Activated naive CD8-positive, alpha-beta T cell (primary cell): Measurements from ENCODE around the gene PSTPIP2.
A peak's percentile ranks its signal among the peaks of the same experiment; 100 is the strongest.
"Not testable (repeated sequence)": the region's sequence is repeated elsewhere in the genome, so short reads cannot be mapped to it uniquely, and the experiment has no call there.

ENCODE experiments used
- H3K27ac Mint-ChIP-seq: one replicate; pipeline ENCODE4 v1.8.0; 2021; ENCODE audit warnings: mixed read lengths
- H3K27me3 Mint-ChIP-seq: one replicate; pipeline ENCODE4 v1.8.0; 2021; ENCODE audit warnings: mixed read lengths
- H3K36me3 Mint-ChIP-seq: one replicate; pipeline ENCODE4 v1.8.0; 2021; ENCODE audit warnings: mixed read lengths
- H3K4me1 Mint-ChIP-seq: one replicate; pipeline ENCODE4 v1.8.0; 2021; ENCODE audit warnings: low read depth, mixed read lengths
- H3K4me3 Mint-ChIP-seq: one replicate; pipeline ENCODE4 v1.8.0; 2021; ENCODE audit warnings: mild to moderate bottlenecking, mixed read lengths
- H3K9me3 Mint-ChIP-seq: one replicate; pipeline ENCODE4 v1.8.0; 2021; ENCODE audit warnings: low read depth, mixed read lengths

Gene PSTPIP2

DNA sequence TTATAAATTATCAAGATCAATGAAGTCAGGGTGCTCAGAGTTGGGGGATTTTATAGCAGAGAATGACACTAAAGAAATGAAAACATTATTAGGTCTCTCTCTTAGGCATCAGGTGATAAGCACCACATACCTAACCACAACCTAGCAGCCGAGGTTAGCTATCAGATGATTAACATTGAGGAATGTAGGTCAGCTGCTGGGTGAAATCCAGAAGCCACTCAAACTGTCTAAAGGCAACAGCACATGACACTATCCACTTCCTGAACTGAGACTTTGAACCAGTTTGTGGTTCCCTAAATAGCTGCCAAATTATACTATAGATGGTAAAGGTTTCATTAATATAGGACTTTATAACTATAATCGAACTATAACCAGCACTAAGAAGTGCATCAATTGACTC is 109.6 kb downstream of the PSTPIP2 start:
- Mint-ChIP-seq H3K4me1 (peaks cover 65% of the 10 kb centered on the region), H3K27ac (peak overlapping the region; percentile 95), H3K4me3 (peak overlapping the region; percentile 14)

DNA sequence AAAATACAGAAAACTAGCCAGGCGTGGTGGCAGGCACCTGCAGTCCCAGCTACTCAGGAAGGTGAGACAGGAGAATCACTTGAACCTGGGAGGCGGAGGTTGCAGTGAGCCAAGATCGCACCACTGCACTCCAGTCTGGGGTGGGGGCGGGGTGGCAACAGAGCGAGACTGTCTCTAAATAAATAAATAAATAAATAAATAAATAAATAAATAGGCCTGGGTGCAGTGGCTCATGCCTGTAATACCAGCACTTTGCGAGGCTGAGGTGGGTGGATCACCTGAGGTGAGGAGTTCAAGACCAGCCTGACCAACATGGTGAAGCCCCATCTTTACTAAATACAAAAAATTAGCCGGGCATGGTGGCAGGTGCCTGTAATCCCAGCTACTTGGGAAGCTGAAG is 112.6 kb downstream of the PSTPIP2 start:
- Mint-ChIP-seq H3K36me3 (peaks cover 19% of the 10 kb centered on the region), H3K4me1 (peaks cover 63% of the 10 kb centered on the region)
- not testable (repeated sequence) for H3K9me3 Mint-ChIP-seq, H3K4me3 Mint-ChIP-seq, H3K27ac Mint-ChIP-seq, H3K27me3 Mint-ChIP-seq

More for the DNA sequence above, 109.6 kb downstream of the PSTPIP2 start:
- Mint-ChIP-seq H3K36me3 (peaks cover 12% of the 10 kb centered on the region), H3K9me3 (no peaks in the 10 kb centered on the region), H3K27me3 (no peaks in the 10 kb centered on the region)

DNA sequence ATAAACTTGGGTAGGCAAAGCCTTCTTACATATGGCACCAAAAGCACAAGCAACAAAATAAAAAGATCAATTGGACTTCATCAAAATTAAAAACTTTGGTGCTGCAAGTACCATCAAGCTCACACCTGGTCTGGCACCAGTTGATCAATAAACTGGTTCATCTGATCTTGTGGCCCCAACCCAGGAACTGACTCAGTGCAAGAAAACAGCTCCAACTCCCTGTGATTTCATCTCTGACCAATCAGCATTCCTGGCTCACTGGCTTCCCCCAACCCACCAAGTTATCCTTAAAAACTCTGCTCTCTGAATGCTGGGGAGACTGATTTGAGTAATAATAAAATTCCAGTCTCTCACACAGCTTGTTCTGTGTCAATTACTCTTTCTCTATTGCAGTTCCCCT is 113.3 kb downstream of the PSTPIP2 start:
- Mint-ChIP-seq H3K9me3 (no peaks in the 10 kb centered on the region), H3K27ac (no peak overlapping the region), H3K36me3 (peaks cover 22% of the 10 kb centered on the region), H3K27me3 (no peaks in the 10 kb centered on the region), H3K4me1 (peaks cover 63% of the 10 kb centered on the region), H3K4me3 (no peak overlapping the region)

DNA sequence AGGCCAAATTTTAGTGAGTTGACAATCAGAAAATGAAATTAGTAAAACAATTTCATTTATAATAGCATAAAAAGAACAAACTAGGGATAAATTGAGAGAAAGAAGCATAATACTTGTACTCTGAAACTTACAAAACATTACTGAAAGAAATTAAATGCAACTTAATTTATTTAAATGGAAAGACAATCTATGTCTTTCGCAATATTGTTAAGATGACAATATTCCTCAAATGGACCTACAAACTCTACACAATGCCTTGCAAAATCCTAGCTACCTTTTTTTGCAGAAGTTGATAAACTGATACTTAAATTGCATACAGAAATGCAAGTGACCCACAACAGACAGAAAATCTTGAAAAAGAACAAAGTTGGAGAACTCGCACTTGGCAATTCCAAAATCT is 114.0 kb downstream of the PSTPIP2 start:
- Mint-ChIP-seq H3K9me3 (no peaks in the 10 kb centered on the region), H3K36me3 (peaks cover 25% of the 10 kb centered on the region), H3K4me3 (no peak overlapping the region), H3K27me3 (no peaks in the 10 kb centered on the region), H3K4me1 (peaks cover 61% of the 10 kb centered on the region), H3K27ac (no peak overlapping the region)

DNA sequence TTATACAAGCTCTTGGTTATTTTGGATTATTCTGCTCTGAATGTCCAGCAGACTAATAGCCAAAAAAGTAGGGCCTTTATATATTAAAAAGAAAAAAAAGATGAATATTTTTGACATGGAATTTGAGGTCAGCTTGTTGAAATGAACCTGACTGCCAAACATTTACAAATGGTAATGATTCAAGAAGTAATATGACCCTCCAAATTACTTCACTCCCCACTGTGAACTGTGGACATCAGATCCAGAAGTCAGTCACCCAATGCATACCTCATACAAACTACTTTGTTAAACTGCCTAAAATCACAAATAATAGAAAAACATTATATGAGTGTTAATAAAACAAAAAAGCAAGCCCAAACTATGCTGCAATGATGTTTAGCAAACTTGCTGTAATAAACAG is 115.0 kb downstream of the PSTPIP2 start:
- Mint-ChIP-seq H3K27me3 (no peaks in the 10 kb centered on the region), H3K36me3 (peaks cover 27% of the 10 kb centered on the region), H3K4me1 (peaks cover 57% of the 10 kb centered on the region), H3K27ac (no peak overlapping the region), H3K9me3 (no peaks in the 10 kb centered on the region), H3K4me3 (no peak overlapping the region)

DNA sequence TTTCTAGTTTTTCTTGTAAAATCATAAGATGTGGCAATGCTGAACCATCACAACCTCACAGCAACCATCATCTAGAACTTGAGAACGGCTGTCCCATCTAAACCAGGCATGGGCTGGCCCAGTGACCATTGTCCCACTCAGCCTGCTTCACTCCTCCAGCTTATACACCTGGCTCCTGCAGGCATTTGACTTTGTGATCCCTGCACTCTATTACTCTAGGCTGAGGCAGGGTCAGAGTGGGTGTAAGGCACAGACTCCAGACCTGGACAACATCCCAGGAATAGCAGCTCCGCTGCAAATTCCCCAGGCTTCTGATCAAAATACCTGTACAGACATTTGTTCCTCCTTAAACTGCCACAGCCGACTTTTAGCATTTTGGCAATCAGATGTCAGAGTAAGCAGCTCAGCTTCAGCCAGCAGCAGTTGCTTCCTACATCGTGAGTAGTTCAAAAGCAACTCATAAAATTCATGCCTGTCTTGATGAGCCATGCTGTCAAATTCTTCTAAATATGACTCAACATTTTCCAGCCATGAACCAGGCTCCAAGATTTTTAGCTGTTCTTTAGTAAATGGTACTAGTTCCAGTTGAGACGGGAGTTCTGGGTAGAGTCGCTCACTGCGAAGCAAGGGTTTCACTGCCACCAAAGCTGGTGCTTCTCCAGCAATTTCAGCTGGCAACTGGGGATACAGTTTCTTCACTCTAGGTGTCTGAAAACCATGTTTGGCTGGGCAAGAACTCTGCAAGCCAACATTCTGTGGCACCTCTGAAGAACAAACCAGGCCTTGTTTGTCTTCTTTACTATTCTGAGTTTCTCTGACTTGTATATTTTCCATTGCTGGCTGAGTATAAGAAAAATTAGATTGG is 117.8 kb downstream of the PSTPIP2 start:
- Mint-ChIP-seq H3K27me3 (no peaks in the 10 kb centered on the region), H3K27ac (no peak overlapping the region), H3K9me3 (no peaks in the 10 kb centered on the region), H3K4me3 (no peak overlapping the region), H3K4me1 (peaks cover 46% of the 10 kb centered on the region), H3K36me3 (peaks cover 35% of the 10 kb centered on the region)

DNA sequence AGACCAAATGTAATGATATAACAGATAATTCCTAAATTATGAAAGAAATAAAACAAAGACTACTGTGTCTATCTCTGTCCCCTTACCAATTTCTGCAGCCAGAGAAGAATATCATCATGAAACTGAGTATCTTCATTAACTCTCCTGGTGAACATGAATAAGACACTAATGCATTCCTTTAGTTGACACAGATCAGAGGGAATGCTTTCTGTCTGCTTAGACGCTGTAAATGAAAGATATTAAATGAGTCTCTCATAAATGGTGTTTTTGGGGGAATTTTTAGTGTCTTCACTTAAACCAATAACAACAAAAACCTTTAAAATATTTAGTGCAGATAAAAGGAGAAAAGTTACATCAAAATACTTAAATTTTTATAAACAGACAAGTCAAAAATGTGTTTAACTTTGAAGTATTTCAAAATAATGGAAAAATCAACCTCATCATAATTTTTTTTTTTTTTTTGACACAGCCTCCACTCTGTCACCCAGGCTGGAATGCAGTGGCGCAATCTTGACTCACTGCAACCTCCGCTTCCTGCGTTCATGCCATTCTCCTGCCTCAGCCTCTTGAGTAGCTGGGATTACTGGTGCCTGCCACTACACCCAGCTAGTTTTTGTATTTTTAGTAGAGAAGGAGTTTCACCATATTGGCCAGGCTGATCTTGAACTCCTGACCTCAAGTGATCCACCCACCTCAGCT is 120.9 kb downstream of the PSTPIP2 start:
- Mint-ChIP-seq H3K4me3 (no peak overlapping the region), H3K27ac (no peak overlapping the region), H3K9me3 (no peaks in the 10 kb centered on the region), H3K27me3 (no peaks in the 10 kb centered on the region), H3K36me3 (peaks cover 50% of the 10 kb centered on the region), H3K4me1 (peaks cover 27% of the 10 kb centered on the region)

DNA sequence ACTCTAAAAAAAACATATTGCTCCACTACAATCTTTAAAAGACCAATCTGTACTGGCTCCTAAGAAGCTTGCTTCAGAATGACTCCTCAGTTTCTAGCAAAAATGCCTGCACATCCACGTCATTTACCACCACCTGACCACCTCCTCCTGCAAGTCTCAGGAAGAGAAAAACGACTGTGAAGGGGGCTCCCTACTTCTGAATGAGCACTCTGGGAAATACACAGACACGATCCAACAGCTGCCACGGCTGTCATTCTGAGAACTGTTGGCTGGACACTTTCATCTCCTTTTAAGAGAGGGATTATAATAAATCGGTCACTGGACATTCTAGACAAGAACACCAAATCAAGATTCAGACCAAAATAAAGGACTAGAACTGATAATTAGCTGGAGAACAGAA is 126.4 kb downstream of the PSTPIP2 start:
- H3K9me3 Mint-ChIP-seq, result no peaks in the 10 kb centered on the region
- H3K36me3 Mint-ChIP-seq, result peaks cover 44% of the 10 kb centered on the region
- H3K27ac Mint-ChIP-seq, result no peak overlapping the region

DNA sequence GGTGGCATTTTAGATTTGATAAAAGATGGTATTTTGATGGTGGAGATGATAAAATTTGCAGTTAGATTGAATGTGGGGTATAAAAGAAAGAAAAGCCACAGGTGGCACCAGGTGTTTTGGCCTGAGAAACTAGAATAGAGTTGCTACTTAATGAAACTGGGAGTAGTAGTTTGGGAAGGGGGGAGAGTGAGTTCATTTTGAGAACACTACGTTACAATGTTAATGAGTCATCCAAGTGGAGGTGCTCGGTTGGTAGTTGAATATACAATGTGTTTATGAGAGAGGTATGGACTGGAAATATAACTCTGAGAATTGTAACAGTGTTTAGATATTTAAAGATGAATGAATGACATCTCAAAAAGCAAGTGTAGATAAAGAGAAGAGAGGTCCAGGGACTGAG is 131.3 kb downstream of the PSTPIP2 start:
- Mint-ChIP-seq H3K4me1 (peaks cover 17% of the 10 kb centered on the region), H3K27me3 (no peaks in the 10 kb centered on the region), H3K9me3 (no peaks in the 10 kb centered on the region), H3K36me3 (peaks cover 35% of the 10 kb centered on the region), H3K4me3 (no peak overlapping the region), H3K27ac (no peak overlapping the region)

More for the DNA sequence above, 126.4 kb downstream of the PSTPIP2 start:
- H3K4me1 Mint-ChIP-seq, result no peaks in the 10 kb centered on the region
- no peak overlapping the region for H3K4me3 Mint-ChIP-seq
- H3K27me3 Mint-ChIP-seq, result no peaks in the 10 kb centered on the region

DNA sequence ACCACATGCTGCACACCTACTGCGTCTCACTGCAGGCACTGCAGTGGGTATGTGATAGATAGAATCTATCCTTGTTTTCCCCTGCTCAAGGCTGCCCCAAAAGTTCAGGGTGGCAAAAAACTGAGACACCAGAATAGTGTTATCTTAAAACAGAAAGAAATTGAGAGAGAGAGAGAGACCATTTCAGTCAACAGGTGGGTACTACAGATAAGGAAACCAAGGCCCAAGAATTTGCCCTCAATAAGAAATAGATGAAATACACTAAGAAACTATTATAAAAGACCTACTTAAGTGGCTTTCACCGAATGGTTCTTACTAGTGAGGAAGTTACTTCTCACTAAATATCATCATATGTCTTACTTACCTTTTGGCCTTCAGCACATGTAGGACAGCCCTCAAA is 132.8 kb downstream of the PSTPIP2 start:
- Mint-ChIP-seq H3K27ac (no peak overlapping the region), H3K4me1 (peaks cover 18% of the 10 kb centered on the region), H3K27me3 (no peaks in the 10 kb centered on the region), H3K36me3 (peaks cover 33% of the 10 kb centered on the region), H3K4me3 (no peak overlapping the region), H3K9me3 (no peaks in the 10 kb centered on the region)

DNA sequence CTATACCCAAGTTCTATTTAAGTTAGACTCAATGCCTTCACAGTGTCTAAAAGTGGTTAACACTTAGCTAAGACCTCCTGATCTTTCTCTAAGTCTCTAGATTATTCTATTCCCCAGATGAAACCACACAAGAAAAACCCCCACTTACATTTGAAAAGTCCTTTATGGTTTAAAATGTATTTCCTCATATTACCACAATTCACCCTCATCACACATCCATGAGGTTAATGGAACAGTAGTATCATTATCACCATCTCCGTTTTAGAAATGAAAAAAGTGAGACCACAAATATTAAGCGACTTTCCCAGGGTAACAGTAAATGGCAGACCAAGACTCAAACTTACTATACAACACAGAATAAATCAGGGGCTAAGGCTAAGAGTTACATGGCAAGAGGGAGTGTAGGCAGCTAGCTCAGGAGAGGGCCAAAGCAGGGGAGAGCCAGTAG is 133.5 kb downstream of the PSTPIP2 start:
- Mint-ChIP-seq H3K9me3 (no peaks in the 10 kb centered on the region), H3K27me3 (no peaks in the 10 kb centered on the region), H3K27ac (peak overlapping the region; percentile 19), H3K4me1 (peaks cover 18% of the 10 kb centered on the region), H3K4me3 (no peak overlapping the region), H3K36me3 (peaks cover 29% of the 10 kb centered on the region)

DNA sequence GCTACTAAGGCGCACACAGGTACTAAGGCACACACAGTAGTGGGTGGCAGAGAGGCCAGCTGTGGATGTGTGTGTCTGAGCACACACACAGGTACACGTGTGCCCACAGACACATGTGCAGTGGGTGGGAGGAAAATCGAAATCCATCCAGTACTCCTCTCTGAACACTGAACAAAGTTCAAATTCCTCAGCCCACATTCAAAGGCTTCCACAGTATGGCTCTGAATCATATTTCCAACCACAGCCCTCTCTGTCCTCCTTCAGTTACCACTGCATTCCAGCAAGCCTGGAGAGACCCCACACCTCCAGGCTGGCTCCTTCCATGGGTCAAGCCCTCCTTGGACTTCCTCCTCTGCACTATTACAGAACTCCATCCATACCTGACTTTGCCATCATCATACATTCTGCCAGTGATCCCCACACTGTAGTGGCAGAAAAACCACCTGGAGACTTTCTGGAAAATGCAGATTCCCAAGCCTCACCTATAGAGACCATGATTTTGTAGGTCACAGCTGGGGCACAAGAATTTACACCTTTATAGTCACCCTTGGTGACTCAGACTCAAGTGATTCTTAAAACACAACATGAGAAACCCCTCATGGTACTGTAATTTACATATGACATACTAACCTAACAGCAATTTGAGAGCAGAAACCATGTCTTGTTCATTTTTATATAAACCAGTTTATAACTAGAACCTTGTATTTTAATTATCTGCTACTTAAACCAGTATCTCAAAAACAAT is 136.3 kb downstream of the PSTPIP2 start:
- no peaks in the 10 kb centered on the region for H3K27me3 Mint-ChIP-seq
- peaks cover 22% of the 10 kb centered on the region for H3K36me3 Mint-ChIP-seq
- H3K27ac Mint-ChIP-seq, result peak overlapping the region; percentile 11
- no peak overlapping the region for H3K4me3 Mint-ChIP-seq
- H3K4me1 Mint-ChIP-seq, result peaks cover 18% of the 10 kb centered on the region
- H3K9me3 Mint-ChIP-seq, result no peaks in the 10 kb centered on the region
